B cell (primary cell): ENCODE data around the gene MRPL28.

Experiments
- CTCF ChIP-seq: fragments of 200-600 bp; IDR thresholded peaks from one replicate; pipeline ENCODE4 v1.8.0; 2022; ENCODE audit warnings: antibody characterized with exemption, mild to moderate bottlenecking
- EZH2 ChIP-seq: IDR thresholded peaks from 2 replicates; pipeline ENCODE4 v1.6.1; 2012; ENCODE audit warnings: borderline replicate concordance, low read depth, mild to moderate bottlenecking, moderate library complexity, low read length; ENCODE audit not compliant: insufficient read depth, poor library complexity, severe bottlenecking

- TF ChIP-seq CTCF = no peak
- no peak for TF ChIP-seq EZH2
These were observed 29.1 kb upstream of the MRPL28 start for GRCh38 chr16:399340-400019.
